ENCODE results near the gene TM2D1.

TM2D1 gene

GRCh38 chr1:61655453-61655852 is 69.5 kb downstream of the TM2D1 start:
- H2AFZ ChIP-seq (ENCODE audit: low read depth, low read length, severe bottlenecking): no peak overlapping the region
- TF ChIP-seq EZH2phosphoT487 (conservative IDR thresholded peaks at IDR 0.05; ENCODE audit: low read length) (no peak), CTCF (IDR thresholded peaks at IDR 0.05; ENCODE audit: insufficient read depth, low read length, poor library complexity, severe bottlenecking) (no peak)
- no peak overlapping the region for H3K27ac ChIP-seq (ENCODE audit: low read depth, low read length)
- H3K79me2 ChIP-seq (ENCODE audit: insufficient read depth, low read length): no peaks in the 10 kb centered on the region
- H3K4me2 ChIP-seq (ENCODE audit: low read depth, low read length, poor library complexity, severe bottlenecking): no peak overlapping the region
- no peaks in the 10 kb centered on the region for H3K27me3 ChIP-seq (ENCODE audit: low read length)
- H3F3A ChIP-seq (ENCODE audit: insufficient read depth): no peaks in the 10 kb centered on the region
- H3K36me3 ChIP-seq (ENCODE audit: low read length): no peaks in the 10 kb centered on the region
- no peak overlapping the region for H3K9ac ChIP-seq (ENCODE audit: low read length)
- H4K20me1 ChIP-seq (ENCODE audit: low read depth, low read length): no peaks in the 10 kb centered on the region
- H3K9me2 ChIP-seq (replicated peaks; ENCODE audit: insufficient read depth, low read length): no peaks in the 10 kb centered on the region
- no peak overlapping the region for H3K4me3 ChIP-seq (ENCODE audit: insufficient read depth, low read length, poor library complexity, severe bottlenecking)
- H3K9me3 ChIP-seq (ENCODE audit: insufficient read depth, low read length): no peaks in the 10 kb centered on the region

- H3K27ac ChIP-seq (ENCODE audit: low read depth, low read length): no peak overlapping the region
- TF ChIP-seq CTCF (IDR thresholded peaks at IDR 0.05; ENCODE audit: insufficient read depth, low read length, poor library complexity, severe bottlenecking) (no peak), EZH2phosphoT487 (conservative IDR thresholded peaks at IDR 0.05; ENCODE audit: low read length) (no peak)
- no peaks in the 10 kb centered on the region for H3F3A ChIP-seq (ENCODE audit: insufficient read depth)
Measured at GRCh38 chr1:61654067-61654466, 70.9 kb downstream of the TM2D1 start.

GRCh38 chr1:61648983-61649742 is 75.8 kb downstream of the TM2D1 start:
- Histone ChIP-seq H2AFZ (ENCODE audit: low read depth, low read length, severe bottlenecking) (no peak overlapping the region), H3K79me2 (ENCODE audit: insufficient read depth, low read length) (no peaks in the 10 kb centered on the region), H3K36me3 (ENCODE audit: low read length) (no peaks in the 10 kb centered on the region), H3K4me2 (ENCODE audit: low read depth, low read length, poor library complexity, severe bottlenecking) (no peak overlapping the region), H3K9me3 (ENCODE audit: insufficient read depth, low read length) (no peaks in the 10 kb centered on the region), H3K27me3 (ENCODE audit: low read length) (no peaks in the 10 kb centered on the region), H3K4me3 (ENCODE audit: insufficient read depth, low read length, poor library complexity, severe bottlenecking) (no peak overlapping the region), H3K9ac (ENCODE audit: low read length) (no peak overlapping the region), H3K27ac (ENCODE audit: low read depth, low read length) (no peak overlapping the region), H4K20me1 (ENCODE audit: low read depth, low read length) (no peaks in the 10 kb centered on the region), H3F3A (ENCODE audit: insufficient read depth) (no peaks in the 10 kb centered on the region), H3K9me2 (replicated peaks; ENCODE audit: insufficient read depth, low read length) (no peaks in the 10 kb centered on the region)
- no peak for TF ChIP-seq EZH2phosphoT487 (conservative IDR thresholded peaks at IDR 0.05; ENCODE audit: low read length)
- TF ChIP-seq CTCF (IDR thresholded peaks at IDR 0.05; ENCODE audit: insufficient read depth, low read length, poor library complexity, severe bottlenecking): no peak

More at GRCh38 chr1:61654067-61654466, 70.9 kb downstream of the TM2D1 start:
- no peaks in the 10 kb centered on the region for H3K79me2 ChIP-seq (ENCODE audit: insufficient read depth, low read length)
- no peak overlapping the region for H3K4me2 ChIP-seq (ENCODE audit: low read depth, low read length, poor library complexity, severe bottlenecking)
- no peak overlapping the region for H2AFZ ChIP-seq (ENCODE audit: low read depth, low read length, severe bottlenecking)
- no peaks in the 10 kb centered on the region for H4K20me1 ChIP-seq (ENCODE audit: low read depth, low read length)
- H3K9me2 ChIP-seq (replicated peaks; ENCODE audit: insufficient read depth, low read length): no peaks in the 10 kb centered on the region
- H3K4me3 ChIP-seq (ENCODE audit: insufficient read depth, low read length, poor library complexity, severe bottlenecking): no peak overlapping the region
- no peaks in the 10 kb centered on the region for H3K9me3 ChIP-seq (ENCODE audit: insufficient read depth, low read length)
- H3K27me3 ChIP-seq (ENCODE audit: low read length): no peaks in the 10 kb centered on the region
- H3K9ac ChIP-seq (ENCODE audit: low read length): no peak overlapping the region
- no peaks in the 10 kb centered on the region for H3K36me3 ChIP-seq (ENCODE audit: low read length)

Data from SU-DHL-6 (cell line).